Umbilical cord (tissue), 2 donors: Measurements from ENCODE around the gene CAMSAP1. TPM values are rescaled to one million over a fixed set of nuclear protein-coding genes. Genes with fewer than 3 reads are reported as not detected.
A peak's percentile ranks its signal among the peaks of the same experiment; 100 is the strongest.
"Not testable (repeated sequence)": the region's sequence is repeated elsewhere in the genome, so short reads cannot be mapped to it uniquely, and the experiment has no call there.

Experiments used
- DNase-seq: peaks from one replicate; pipeline ENCODE4 v3.0.0-alpha.2; 2015; ENCODE audit warnings: low spot score
- total RNA-seq: library from RNA; depleted of rRNA; stranded (reverse); fragments of >200 nt; gene quantifications from one replicate; pipeline ENCODE4 v1.2.3, GENCODE V29; 2014; ENCODE audit warnings: low replicate concordance; ENCODE audit not compliant: insufficient read depth

Gene CAMSAP1
- 40.4 TPM for total RNA-seq

- peak; percentile 94 for DNase-seq
These were observed at the start of gene CAMSAP1 for GRCh38 chr9:135907431-135908092. Gene CAMSAP1 (minus strand): TSS chr9:135907546. CDS start chr9:135907159, 387 bp downstream.

GRCh38 chr9:135956802-135957174, 49.4 kb upstream of the CAMSAP1 start:
- no peak for DNase-seq

GRCh38 chr9:135955934-135956801, 48.8 kb upstream of the CAMSAP1 start:
- no peak for DNase-seq

- DNase-seq = no peak
These were observed 45.4 kb upstream of the CAMSAP1 start for GRCh38 chr9:135952664-135953206.

GRCh38 chr9:135951889-135952663, 44.7 kb upstream of the CAMSAP1 start:
- DNase-seq = peak; percentile 73

GRCh38 chr9:135951310-135951709, 44.0 kb upstream of the CAMSAP1 start:
- not testable (repeated sequence) for DNase-seq

- not testable (repeated sequence) for DNase-seq
These were observed 43.5 kb upstream of the CAMSAP1 start for GRCh38 chr9:135950841-135951240.

- DNase-seq = no peak
These were observed 42.9 kb upstream of the CAMSAP1 start for GRCh38 chr9:135950135-135950682.

- DNase-seq = no peak
These were observed 42.3 kb upstream of the CAMSAP1 start for GRCh38 chr9:135949501-135950134.

GRCh38 chr9:135948968-135949367, 41.6 kb upstream of the CAMSAP1 start:
- DNase-seq = peak; percentile 59

GRCh38 chr9:135948446-135948845, 41.1 kb upstream of the CAMSAP1 start:
- no peak for DNase-seq

- no peak for DNase-seq
These were observed 40.2 kb upstream of the CAMSAP1 start for GRCh38 chr9:135947582-135947981.

GRCh38 chr9:135947105-135947504, 39.8 kb upstream of the CAMSAP1 start:
- not testable (repeated sequence) for DNase-seq

- no peak for DNase-seq
These were observed 39.1 kb upstream of the CAMSAP1 start for GRCh38 chr9:135946392-135946994.

GRCh38 chr9:135945969-135946368, 38.6 kb upstream of the CAMSAP1 start:
- DNase-seq = no peak

GRCh38 chr9:135944444-135945252, 37.3 kb upstream of the CAMSAP1 start:
- no peak for DNase-seq

GRCh38 chr9:135943604-135944003, 36.3 kb upstream of the CAMSAP1 start:
- not testable (repeated sequence) for DNase-seq

- DNase-seq = no peak
These were observed 34.1 kb upstream of the CAMSAP1 start for GRCh38 chr9:135941288-135941995.
